GM08714 (cell line): Measurements from ENCODE around the gene RALBP1.
"Not testable (repeated sequence)": the region's sequence is repeated elsewhere in the genome, so short reads cannot be mapped to it uniquely, and the experiment has no call there.

Experiments used
- H3K4me3 ChIP-seq: fragments of 200-500 bp; sonication (Bioruptor generic); 2 replicates; pipeline ENCODE4 v1.5.1; 2014; ENCODE audit warnings: mild to moderate bottlenecking, low read length, inconsistent platforms
- ZNF274 ChIP-seq: IDR thresholded peaks from 2 replicates; pipeline ENCODE4 v1.6.1; 2012; ENCODE audit warnings: mild to moderate bottlenecking, low read depth, low read length

RALBP1 gene

GRCh38 chr18:9441061-9441460 lies 34.3 kb upstream of the RALBP1 start:
- TF ChIP-seq ZNF274: no peak

DNA sequence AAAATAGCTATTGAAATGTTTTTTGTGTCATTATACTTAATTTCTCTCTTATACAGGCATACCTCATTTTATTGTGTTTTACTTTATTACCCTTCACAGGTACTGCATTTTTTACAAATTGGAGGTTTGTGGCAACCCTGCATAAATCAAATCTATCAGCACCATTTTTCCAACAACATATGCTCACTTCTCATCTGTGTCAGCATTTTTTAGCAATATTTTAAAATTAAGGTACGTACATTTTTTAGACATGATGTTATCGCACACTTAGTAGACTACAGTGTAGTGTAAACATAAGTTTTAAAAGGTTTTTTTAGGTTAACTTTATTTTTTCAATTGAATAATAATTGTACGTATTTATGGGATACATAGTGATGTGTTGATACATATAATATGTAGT lies 30.8 kb upstream of the RALBP1 start:
- no peak for TF ChIP-seq ZNF274
- H3K4me3 ChIP-seq: no peak overlapping the region

More at GRCh38 chr18:9441061-9441460, 34.3 kb upstream of the RALBP1 start:
- H3K4me3 ChIP-seq: no peak overlapping the region

DNA sequence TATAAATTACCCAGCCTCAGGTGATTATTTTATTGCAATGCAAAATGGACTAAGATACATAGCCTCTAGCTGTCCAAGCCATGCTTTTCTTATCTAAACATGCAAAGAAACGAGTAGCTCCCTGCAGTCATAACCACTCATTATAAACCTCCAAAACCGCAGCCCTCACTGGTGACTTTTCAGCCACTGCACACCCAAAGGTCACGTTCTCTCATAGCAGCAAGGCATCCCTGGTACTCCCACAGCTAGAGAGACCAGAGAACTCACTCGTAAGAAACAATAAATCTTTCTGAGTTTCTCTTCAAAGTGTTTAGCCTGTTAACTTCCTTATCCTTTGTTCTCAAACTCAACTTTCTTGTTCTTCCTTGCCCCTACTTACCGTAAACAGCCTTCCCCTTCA lies 28.5 kb upstream of the RALBP1 start:
- no peak for TF ChIP-seq ZNF274
- no peak overlapping the region for H3K4me3 ChIP-seq

- H3K4me3 ChIP-seq: no peak overlapping the region
- TF ChIP-seq ZNF274: no peak
Measured at GRCh38 chr18:9447334-9447733, 28.0 kb upstream of the RALBP1 start.

DNA sequence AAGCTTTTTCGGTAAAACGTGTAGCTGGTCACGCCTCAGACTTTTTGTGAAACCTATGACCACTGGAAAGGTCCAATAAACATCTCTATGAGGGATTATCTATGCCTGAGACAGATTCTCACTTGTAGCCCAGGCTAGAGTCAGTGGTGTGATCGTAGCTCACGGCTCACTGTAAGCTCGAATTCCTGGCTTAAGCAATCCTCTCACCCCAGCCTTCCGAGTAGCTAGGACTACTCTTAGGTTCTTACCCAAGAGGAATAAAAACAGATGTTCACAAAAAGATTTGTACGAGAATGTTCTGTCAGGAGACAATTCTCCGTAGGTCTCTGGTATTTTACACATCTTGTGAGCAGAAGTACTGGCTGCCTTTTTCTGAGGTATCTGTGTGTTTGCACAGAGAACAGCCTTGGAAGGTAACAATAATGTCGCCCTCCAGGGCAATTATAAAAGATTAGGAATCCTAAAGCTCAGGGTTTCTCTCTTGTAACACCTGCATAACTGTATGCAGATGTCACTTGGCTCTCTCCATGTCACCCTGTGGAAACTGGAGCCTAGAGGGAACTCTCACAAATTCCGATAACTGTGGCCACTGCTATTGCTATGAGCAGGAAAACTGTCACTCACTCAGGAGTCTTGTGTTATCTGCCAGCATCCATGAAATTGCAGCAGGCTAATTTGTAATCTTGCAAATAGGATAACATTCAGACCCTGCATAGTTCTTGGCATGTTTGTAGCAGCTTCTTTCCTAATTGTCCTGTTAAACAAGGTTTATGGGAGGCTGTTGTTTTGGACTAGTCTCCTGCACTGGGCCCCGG lies 25.5 kb upstream of the RALBP1 start:
- no peak overlapping the region for H3K4me3 ChIP-seq
- TF ChIP-seq ZNF274: no peak

DNA sequence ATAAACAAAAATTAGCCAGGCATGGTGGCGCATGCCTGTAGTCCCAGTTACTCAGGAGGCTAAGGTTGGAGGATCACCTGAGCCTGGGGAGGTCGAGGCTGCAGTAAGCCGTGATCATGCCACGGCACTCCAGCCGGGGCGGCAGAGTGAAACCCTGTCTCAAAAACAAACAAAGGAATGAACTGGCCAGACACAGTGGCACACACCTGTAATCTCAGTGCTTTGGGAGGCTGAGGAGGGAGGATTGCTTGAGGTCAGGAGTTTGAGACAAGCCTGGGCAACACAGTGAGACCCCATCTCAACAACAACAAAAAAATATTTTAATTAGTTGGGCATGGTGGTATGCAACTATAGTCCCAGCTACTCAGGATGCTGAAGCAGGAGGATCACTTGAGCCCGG lies 24.4 kb upstream of the RALBP1 start:
- H3K4me3 ChIP-seq: not testable (repeated sequence)

DNA sequence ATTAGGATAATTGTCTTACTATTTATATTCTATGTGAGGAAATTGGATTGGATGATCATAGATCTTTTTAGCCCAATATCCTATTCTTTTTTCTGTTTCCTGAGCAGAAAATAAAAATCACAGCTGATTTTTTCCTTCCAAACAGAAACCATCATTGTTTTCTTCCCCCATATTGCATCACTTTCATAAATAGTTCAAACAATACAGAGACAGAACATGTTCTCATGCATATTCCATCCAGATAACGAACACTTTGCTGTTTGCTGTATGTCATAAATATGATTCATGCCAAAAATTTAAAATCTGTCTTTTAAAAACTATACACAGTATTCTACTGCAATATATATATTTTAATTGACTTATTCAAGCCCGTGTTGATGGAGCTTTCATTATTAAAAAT lies 22.0 kb upstream of the RALBP1 start:
- H3K4me3 ChIP-seq: no peak overlapping the region
- TF ChIP-seq ZNF274: no peak

DNA sequence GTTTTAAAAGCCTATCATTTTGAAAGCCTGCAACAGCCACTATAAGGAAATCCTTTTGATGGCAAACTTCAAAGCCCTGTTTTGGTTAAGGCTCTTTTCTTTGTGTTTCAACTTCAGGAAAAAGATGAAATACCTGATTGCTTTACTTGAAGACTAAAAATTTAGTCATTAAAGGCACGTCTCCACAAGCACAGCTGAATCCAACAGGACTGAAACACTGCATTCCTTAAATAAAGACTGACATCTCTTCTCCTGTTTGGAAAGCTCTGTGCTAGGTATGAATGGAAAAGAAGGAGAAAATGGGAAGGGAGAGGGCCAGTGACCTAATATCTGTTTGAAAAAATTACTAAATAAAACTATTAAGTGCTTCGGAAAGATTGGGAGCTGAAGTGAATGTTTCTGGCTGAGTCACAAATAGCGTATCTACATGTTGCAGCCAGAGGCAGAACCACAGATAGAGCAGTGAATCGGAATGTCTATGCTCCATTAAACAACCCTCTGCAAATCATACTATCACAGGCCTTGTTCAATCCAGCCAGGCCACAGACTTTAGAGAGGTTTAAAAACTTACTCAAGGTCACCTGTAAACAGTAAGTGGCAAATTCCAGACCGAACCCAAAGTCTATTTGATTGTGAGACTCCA lies 21.1 kb upstream of the RALBP1 start:
- TF ChIP-seq ZNF274: no peak
- no peak overlapping the region for H3K4me3 ChIP-seq

DNA sequence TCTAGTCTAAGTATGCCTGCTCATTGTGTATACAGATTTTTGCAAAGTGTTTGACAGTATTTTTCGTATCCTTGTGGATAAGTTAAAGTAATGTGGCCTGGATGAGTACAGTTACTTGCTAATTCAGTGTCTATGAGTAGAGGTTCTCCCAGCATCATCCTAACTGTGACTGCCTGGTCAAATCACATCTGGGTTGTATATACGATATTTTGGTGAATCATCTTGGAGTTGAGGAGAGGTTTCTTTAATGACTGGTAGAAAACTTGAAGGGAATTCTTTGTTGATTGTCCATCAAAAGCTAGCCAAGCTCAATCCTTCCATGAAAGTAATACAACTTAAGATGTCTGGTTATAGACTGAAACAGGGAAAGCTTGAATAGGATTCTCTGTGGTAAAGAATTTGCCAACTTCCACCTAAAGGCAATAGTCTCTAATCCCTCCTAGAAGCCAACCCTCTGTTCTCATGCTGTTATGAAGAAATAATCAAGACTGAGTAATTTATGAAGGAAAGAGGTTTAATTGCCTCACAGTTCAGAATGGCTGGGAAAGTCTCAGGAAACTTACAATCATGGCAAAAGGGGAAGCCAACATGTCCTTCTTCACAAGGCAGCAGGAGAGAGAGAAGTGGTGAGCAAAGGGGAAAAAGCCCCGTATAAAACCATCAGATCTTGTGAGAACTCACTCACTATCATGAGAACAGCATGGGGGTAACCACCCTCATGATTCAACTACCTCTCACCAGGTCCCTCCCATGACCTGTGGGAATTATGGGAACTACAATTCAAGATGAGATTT lies 19.4 kb upstream of the RALBP1 start:
- TF ChIP-seq ZNF274: no peak
- no peak overlapping the region for H3K4me3 ChIP-seq

- H3K4me3 ChIP-seq: no peak overlapping the region
- no peak for TF ChIP-seq ZNF274
Measured at GRCh38 chr18:9466127-9466526, 9.2 kb upstream of the RALBP1 start.

DNA sequence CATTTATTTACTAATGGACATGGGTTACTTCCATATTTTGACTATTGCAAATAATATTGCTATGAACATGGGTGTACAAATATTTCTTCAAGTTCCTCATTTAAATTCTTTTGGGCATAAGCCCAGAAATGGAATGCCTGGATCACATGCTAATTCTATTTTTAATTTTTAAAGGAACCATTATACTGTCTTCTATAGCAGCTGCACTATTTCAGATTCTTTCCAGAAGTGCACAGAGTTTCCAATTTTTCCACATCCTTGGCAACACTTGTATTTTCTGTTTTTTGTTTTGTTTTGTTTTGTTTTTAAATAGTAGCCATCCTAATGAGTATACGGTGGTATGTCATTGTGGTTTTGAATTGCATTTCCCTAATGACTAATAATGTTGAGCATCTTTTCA lies 8.5 kb upstream of the RALBP1 start:
- no peak for TF ChIP-seq ZNF274
- H3K4me3 ChIP-seq: no peak overlapping the region

- no peak for TF ChIP-seq ZNF274
- no peak overlapping the region for H3K4me3 ChIP-seq
Measured at GRCh38 chr18:9468998-9469397, 6.3 kb upstream of the RALBP1 start.

GRCh38 chr18:9469685-9470084 lies 5.6 kb upstream of the RALBP1 start:
- no peak for TF ChIP-seq ZNF274
- H3K4me3 ChIP-seq: no peak overlapping the region

GRCh38 chr18:9474108-9474982 lies 968 bp upstream of the RALBP1 start:
- TF ChIP-seq ZNF274: no peak
- H3K4me3 ChIP-seq: peak overlapping the region; percentile 46; the same call in 1 of the 2 replicates
